Daoy (cell line): ENCODE results near the gene ZDHHC24. TPM values are rescaled to one million over a fixed set of nuclear protein-coding genes. Genes with fewer than 3 reads are reported as not detected.
"Not testable (repeated sequence)": the region's sequence is repeated elsewhere in the genome, so short reads cannot be mapped to it uniquely, and the experiment has no call there.

Source experiments
- DNase-seq: peaks from one replicate; pipeline ENCODE4 v3.0.0-alpha.2; 2015; ENCODE audit warnings: low read depth
- total RNA-seq: library from RNA; depleted of rRNA; stranded (reverse); fragments of >200 nt; shearing (Covaris generic); gene quantifications from 2 replicates; pipeline ENCODE4 v1.2.3, GENCODE V29; 2014; rRNA removed

The ZDHHC24 gene, protein sequence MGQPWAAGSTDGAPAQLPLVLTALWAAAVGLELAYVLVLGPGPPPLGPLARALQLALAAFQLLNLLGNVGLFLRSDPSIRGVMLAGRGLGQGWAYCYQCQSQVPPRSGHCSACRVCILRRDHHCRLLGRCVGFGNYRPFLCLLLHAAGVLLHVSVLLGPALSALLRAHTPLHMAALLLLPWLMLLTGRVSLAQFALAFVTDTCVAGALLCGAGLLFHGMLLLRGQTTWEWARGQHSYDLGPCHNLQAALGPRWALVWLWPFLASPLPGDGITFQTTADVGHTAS
- 8.7 and 10.6 TPM in 2 replicates for total RNA-seq

DNA sequence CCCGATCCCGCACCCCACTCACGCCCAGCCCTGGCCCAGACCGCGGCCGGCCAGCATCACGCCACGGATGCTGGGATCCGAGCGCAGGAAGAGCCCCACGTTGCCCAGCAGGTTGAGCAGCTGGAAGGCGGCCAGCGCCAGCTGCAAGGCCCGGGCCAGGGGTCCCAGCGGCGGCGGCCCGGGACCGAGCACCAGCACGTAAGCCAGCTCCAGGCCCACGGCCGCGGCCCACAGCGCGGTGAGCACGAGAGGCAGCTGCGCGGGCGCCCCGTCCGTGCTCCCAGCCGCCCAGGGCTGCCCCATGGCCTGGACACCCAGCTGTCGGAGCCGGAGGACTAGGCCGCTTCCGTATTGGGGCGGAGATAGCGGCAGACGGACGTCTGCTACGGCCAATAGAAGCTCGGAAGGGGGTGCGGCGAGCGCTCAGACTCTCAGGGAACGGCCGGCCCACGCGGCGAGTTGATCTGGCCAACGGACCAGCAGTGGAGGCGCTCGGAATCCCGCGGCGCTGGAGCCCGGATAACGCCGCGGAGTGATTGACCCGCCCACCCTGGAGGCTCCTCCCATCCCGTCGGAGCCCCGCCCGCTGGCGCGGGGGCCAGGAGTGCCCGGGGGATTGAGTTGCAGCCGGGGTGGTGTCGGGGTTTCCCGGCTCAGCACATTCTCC lies at the start of gene ZDHHC24:
ZDHHC24 (minus strand) TSS at position 348 of the 667 bp plus-strand sequence; CDS start at position 303, 45 bp downstream.
- DNase-seq: peak; percentile 98

DNA sequence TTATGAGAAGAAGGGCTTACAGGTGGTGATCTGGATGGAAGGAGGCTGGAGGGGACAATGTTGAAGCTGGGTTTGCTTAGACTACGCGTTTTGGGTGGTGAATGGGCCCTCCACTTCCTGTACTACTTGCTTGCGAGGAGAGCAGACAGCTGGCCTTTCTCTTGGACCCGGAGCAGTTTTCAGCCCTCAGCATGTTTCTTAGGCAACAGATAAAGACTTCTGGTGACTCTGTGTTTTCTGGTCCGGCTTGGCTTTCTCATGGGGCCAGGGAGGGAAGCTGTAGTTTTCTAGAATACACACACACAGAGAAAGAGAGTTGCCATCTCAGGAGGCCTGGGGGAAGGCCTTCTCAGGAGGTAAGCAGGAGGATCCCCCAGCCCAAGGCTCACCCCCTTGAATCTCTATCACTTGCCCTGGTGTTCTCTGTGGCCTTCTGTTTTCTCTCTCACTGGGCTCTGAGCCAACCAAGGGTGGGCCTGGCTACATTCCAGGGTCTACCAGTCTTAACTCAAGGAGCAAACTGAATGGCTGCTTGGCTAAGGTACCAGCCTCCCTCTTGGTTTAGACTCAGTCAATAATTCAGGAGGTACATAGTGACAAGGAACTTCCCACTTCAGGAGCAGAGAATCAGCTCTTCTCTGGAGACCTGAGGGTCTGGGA lies 49.5 kb upstream of the ZDHHC24 start:
- no peak for DNase-seq

DNA sequence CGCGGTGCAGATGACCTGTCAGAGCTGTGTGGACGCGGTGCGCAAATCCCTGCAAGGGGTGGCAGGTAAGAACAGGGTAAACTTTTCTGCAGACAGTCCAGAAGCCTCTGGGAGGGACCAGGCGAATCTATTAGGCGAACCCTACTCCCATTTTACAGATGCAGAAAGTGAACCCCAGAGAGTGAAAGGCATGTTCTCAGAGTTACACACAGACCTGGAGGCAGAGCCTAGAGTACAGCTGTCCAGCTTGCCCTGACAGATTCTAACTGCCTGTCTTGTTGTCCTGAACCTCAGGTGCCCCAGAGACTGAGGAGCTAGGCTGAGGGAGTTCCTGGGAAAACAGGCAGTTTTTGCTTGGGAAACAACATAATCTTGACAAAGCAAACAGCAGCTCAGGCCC lies 47.8 kb upstream of the ZDHHC24 start:
- no peak for DNase-seq

DNA sequence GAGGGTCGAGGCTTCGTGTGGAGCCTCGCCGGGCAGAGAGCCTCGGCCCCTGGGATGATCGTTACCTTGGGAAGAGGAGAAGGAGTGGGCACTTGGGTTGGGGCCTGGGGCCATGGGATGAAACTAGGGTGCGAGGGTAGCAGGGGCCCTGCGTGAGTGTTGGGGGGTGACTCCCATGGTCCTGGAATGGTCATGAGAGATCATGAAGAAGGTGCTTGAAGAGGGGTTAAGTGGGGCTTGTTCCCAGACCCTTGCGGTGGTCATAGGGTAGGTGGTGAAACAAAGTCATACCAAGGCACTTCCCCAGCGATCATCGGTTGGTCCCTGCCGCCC lies 47.4 kb upstream of the ZDHHC24 start:
- DNase-seq: no peak

DNA sequence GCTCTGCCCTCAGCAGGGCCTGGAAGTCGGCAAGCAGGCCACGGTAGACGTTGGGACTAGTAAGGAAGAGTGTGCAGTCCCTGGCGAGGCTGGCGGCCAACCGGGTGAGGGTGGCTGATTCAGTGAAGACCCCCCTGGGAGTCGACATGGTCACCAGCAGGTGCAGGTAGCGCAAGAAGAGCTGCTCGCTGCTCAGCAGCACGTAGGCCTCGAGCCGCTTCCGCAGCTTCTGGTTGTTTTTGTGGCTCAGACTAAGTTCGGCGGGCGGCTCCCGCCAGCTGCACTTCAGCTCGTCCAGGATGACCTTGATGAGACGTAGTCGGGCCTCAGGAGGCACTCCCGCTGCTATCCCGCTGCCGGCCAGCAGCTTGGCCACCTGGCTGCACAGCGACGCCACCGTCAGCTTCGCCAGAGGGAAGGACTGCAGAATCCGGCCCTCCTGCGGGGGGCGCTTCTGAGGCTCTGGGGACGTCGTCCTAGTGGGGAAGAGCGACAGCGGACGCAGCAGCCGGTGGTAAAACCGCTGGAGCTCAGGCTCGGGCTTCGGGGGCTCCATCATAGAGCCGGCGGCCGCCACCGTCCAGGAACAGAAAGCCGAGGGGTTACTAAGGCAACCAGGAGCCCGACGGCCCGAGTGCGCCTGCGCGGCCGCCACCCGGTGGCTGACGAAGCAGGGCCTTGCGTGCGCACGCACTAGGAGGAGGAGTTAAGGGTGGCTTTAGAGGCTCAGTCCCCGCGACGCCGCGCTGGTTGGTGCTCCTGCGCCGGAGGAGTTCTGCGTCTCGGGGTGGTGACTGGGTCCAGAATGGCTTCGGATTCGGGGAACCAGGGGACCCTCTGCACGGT lies 46.8 kb upstream of the ZDHHC24 start, which contains the start of the genes CCDC87 and CCS:
CCDC87 (minus strand) TSS at position 607 of the 846 bp plus-strand sequence; CDS start at position 559, 48 bp downstream.
CCS (plus strand) TSS at position 729 of the 846 bp plus-strand sequence; CDS start at position 806, 77 bp downstream.
- DNase-seq: peak; percentile 97

DNA sequence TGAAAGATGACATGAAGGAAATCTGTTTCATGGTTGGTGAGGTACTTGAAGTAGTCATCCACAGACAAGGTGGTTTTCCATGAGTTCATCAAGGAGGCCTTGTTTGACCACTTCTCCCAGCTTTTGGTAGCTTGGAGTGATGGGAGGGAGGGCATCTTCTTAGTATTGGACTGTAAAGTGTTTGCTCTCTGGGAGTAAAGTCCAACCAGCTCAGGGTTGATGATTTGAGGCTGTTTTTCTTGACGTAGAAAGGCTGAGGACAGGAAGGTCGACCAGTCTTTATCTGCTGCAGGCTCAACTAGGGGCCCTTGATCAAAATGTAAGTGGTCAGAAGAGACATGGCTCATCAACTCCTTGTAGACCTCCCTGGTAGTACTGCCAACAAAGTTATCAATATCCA lies 45.3 kb upstream of the ZDHHC24 start:
- DNase-seq: no peak

DNA sequence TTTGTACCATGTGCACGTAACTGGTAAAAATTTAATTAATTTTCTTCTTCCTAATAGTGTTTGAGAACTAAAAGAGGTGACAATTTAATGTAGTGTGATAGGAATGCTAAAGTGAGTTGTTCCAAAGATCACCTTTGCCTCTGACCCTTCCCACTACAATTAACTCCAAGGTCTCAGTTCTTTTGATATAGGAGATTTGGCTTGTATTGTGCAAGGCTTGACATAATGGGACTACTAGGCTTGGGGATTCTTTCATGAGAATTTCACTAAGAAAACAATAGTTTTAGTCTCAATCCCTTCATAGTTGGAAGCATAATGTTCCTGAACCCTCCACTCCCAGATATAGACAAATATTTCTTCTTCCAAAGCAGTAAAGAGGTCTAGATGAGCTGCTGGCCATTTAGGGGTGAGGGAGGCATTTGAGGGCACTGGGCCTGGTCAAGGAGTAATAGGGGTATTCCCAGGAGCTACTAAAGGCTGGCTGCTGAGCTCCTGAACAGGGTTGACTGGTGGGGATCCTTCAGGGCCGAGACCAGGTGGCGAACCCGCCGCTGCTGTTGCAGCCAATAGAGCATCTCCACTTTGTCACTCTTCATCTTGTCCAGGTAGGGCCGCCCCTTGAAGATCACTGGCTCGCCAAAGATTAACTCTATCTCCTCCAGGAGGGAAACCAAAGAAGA lies 44.3 kb upstream of the ZDHHC24 start:
- DNase-seq: no peak

DNA sequence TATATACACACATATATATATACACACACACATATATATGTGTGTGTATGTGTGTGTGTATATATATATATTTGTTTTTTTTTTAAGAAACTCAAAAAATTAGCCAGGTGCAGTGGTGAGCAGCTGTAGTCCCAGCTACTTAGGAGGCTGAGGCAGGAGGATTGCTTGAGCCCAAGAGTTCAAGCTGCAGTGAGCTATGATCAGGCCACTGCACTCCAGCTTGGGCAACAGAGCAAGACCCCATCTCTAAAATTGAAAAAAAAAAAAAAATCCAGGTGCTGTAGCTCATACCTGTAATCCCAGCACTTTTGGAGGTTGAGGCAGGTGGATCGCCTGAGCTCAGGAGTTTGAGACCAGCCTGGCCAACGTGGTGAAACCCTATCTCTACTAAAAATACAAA lies 43.5 kb upstream of the ZDHHC24 start:
- not testable (repeated sequence) for DNase-seq

DNA sequence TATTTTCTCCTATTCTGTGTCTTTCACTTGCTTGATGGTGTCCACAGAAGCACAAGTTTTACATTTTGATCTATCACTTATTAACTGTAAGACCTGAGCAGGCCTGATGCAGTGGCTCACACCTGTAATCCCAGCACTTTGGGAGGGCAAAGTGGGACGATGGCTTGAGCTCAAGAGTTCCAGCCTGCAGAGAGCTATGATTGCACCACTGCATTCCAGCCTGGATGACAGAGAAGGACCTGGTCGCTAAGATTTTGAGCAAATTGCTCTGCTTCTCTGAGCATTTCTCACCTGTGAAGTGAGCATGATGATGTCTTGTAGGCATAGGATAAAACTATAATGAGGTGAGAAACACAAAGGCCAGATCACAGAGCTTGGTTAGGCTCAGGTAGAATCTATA lies 40.3 kb upstream of the ZDHHC24 start:
- no peak for DNase-seq

DNA sequence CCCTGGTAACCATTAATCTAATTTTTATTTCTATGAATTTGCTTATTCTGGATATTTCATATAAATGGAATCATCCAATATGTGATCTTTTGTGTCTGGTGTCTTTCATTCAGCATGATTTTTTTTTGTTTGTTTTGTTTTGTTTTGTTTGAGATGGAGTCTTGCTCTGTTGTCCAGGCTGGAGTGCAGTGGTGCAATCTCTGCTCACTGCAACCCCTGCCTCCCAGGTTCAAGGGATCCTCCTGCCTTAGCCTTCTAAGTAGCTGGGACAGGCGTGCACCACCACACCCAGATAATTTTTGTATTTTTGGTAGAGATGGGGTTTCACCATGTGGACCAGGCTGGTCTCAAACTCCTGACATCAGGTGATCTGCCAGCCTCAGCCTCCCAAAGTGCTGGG lies 39.6 kb upstream of the ZDHHC24 start:
- DNase-seq: not testable (repeated sequence)

DNA sequence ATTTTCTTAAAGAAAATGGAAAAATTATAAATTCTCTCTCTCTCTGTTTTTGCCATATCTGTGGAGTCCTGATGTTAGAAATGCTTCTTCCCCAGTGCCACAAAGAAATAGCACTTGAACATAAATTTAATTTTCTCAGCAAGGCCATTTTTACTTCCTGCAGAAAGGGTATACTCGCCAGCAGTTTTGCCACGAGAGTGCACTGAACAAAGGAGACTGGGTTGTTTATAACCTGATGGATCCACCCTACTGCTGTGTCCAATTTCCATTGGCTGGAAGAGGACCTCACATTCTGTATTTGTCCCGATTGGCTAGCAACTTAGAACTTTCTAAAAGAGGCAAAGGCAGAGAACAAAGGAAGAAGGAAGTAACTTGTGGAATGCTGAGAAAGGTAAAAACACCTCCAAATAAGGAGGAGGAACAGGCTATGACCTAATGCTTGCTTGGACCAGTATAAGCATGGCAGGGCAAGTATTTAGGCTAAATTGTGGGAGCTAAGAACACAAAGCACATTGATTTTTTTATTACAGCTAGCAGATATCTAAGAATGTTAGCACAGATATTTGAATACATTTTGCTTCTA lies 36.8 kb upstream of the ZDHHC24 start:
- DNase-seq: not testable (repeated sequence)

DNA sequence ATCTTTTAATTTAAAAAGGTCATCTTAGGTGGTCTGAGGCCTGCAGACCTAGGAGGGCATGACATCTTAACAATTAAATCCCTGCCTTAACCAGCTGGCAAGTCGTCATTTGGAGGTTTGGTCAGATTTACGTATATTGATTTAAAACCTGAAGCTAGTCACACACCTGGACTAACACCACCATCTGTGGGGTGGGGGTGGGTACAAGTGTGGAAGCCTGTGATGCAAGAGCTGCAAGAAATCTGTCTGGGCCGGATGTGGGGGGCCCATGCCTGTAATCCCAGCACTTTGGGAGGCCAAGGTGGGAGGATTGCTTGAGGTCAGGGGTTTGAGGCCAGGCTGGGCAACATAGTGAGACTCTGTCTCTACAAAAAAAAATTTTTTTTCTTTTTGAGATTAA lies 35.4 kb upstream of the ZDHHC24 start:
- no peak for DNase-seq

DNA sequence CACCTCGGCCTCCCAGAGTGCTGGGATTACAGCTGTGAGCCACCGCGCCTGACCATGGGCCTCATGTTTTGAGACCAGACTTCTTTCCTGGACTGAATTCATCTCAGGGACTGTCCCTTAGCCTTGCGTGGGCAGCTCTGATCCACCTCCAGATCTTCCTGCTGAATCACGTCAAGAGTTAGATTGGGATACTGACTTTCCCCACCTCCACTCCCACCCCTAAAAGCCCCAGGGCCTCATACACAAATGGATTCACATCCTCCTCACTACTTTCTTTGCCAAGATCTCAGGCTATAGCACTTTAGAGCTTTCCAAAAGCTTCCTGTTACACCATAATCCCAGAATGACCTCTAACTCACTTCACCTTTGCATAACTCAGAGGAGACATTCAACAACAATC lies 35.0 kb upstream of the ZDHHC24 start:
- DNase-seq: no peak

DNA sequence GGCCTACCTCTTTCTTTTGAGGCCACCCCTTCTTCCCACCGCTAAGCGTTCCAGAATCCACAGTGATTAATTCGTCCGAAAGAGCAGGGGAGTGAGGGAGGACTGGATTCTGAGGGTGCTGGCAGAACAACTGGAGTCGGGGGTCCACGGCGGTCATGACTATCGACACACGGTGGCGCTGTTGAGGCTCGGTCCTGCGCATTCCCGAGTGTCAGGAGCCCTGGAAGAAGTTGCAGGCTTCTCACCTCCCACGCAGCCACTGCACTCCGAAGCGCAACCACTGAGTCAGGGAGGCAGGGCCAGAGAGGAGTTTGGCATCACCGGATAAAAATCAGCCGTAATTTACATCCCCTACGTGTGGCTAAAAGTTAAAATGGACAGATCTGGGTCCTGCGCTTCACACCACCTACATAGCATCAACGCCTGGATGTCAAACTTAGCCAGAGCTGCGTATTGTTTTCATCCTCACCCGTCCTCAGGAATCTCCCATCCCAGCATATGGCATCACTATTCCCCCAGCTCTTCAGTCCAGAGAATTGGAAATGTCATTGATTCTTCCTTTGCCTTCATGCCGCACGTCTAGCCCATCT lies 33.3 kb upstream of the ZDHHC24 start:
- peak; percentile 76 for DNase-seq

DNA sequence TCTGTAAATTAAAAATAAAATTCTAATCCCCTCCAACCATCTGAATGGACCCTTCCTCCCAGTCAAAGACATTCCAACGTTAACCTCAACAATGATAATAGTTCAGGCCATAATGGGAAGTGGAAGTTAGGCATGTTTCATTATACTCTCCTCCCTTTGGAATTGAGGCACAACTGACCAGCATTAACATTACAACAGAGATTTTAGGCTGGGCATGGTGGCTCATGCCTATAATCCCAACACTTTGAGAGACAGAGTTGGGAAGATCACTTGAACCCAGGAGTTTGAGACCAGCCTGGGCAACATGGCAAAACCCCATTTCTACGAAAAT lies 25.0 kb upstream of the ZDHHC24 start:
- DNase-seq: no peak

DNA sequence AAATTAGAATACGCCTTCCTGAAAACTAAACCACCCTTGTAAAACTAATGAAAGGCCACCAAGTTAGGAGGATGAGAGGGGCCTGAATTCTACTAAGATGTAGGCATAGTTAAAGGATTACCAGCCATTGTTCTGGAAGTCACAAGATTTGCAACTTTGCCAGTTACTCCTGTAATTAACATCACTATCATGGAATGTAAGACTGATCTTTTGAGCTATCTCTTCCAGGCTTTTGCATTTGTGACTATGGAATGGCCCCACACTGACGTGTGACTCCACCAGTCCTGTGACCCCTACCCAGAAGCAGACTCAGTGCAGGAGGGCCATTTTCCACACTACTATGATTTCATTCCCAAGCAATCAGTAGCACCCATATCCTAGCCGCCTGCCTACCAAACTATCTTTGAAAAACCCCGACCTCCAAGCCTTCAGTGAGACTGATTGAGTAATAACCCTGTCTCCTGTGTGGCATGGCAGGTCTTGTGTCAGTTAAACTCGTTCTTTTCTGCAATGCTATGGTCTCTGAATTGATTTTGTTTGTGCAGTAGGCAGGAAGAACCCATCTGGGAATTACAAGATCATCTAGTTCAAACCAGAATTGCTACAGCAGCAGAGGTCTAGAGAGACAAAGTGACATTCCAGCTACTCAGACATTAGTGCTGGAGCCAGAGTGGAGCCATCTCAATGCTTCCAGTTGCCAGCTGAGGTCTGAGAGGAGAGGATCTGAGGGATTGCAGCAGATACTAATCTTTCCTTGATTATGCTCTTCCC lies 24.4 kb upstream of the ZDHHC24 start:
- no peak for DNase-seq

DNA sequence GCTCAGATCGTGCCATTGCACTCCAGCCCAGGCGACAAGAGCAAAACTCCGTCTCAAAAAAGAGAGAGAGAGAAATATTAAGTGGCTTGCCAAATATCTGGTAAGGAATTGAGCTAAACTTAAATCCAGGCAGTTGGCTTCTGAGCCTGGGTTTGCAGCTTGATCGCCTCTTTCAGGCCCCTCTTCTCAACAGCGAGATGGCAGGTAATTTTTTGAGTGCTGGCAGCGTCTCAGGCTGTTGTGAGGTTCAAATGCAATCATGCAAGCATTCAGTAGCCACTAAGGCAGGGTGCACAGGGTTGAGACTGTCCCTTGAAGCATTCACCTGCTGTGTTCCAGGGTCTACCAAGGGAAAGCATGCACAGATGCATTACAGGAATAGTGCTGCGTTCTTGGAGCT lies 23.2 kb upstream of the ZDHHC24 start:
- DNase-seq: no peak

DNA sequence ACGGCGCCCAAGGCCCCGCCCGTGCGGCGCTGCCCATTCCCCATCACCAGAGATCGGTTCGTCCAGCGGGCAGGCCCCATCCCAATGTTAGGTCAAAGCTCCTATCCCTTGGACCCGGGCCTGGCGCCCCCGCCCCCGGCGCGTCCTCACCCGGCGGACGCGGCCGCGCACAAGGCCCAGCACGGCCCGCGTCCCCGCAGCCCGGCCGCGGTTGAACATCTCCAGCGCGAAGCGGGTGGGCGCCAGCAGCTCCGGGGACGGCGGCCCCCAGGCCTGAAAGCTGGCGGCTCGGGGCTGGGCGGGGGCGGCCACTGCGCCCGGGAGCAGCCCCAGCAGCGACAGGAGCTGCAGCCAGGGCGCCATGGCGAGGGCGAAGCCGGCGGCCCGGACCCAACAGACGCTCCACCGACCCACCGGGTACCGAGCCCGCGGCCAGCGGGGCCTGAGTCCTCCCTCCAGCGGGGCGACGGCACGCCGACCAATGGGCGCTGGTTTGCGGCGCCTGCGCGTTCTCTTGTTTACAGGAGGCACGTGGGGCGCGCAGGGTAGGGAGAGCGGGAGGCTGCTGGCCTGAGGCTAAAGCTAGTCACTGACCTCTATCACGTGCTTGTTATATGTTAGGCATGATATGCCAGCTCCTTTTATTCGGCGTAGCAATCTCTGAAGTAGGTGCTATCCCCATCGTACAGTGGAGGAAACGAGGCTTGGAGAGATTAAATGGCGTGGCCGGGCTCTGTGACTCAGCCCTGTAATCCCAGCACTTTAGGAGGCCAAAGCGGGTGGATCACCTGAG lies 22.5 kb upstream of the ZDHHC24 start, which contains the start of gene CTSF:
CTSF (minus strand) TSS at position 483 of the 793 bp plus-strand sequence; CDS start at position 363, 120 bp downstream.
- peak; percentile 83 for DNase-seq

DNA sequence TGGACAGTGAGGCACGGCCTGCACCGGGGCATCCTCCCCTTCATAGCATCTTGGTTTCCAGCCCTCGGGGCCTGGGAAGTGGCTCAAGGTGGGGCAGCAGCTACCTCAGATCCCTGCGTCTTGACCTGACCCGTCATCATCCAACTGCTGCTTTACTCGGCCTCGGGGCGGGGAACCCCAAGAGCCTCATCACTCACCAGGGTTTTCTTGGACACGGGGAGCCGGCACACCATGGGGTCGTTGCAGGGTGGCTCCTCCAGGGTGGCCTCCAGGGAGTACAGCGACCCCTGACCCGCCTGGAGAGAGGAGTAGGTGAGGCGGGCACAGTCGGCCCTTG lies 21.9 kb upstream of the ZDHHC24 start:
- no peak for DNase-seq
